Thoracic aorta (tissue), 2 donors: ENCODE data around the gene ASTE1. TPM values are rescaled to one million over a fixed set of nuclear protein-coding genes. Genes with fewer than 3 reads are reported as not detected.
A peak's percentile ranks its signal among the peaks of the same experiment; 100 is the strongest.

Experiments
- ATAC-seq: fragments of 150-250 bp; one replicate; pipeline ENCODE4 v1.8.0; 2017; ENCODE audit warnings: low read depth; ENCODE audit not compliant: insufficient number of reproducible peaks, low FRiP score
- DNase-seq: peaks from one replicate; pipeline ENCODE4 v3.0.0-alpha.2; 2020; ENCODE audit warnings: low spot score
- H3K27ac ChIP-seq, 2 donors: fragments of 200-600 bp; sonication (generic); 1 replicate in 1 of 2; 2 replicates in 1 of 2; pipeline ENCODE4 v1.5.1; 2016; ENCODE audit warnings: mild to moderate bottlenecking in 2 of 2, moderate library complexity in 2 of 2
- H3K27me3 ChIP-seq: fragments of 200-600 bp; sonication (generic); replicated peaks from 2 replicates; pipeline ENCODE4 v1.6.0; 2016; ENCODE audit warnings: mild to moderate bottlenecking; ENCODE audit not compliant: insufficient read depth
- H3K36me3 ChIP-seq: fragments of 200-600 bp; sonication (generic); one replicate; pipeline ENCODE4 v1.5.1; 2016
- H3K4me1 ChIP-seq, 2 donors: fragments of 200-600 bp; sonication (generic); 1 replicate in 1 of 2; 2 replicates in 1 of 2; pipeline versions ENCODE4 v1.5.1 to v1.6.0; 2016; ENCODE audit warnings: low read depth in 2 of 2, mild to moderate bottlenecking in 1 of 2; ENCODE audit not compliant: control insufficient read depth in 1 of 2
- H3K4me3 ChIP-seq: fragments of 200-600 bp; sonication (generic); 2 replicates; pipeline ENCODE4 v1.5.1; 2016; ENCODE audit warnings: mild to moderate bottlenecking
- H3K9me3 ChIP-seq: fragments of 200-600 bp; sonication (generic); 2 replicates; pipeline ENCODE4 v1.5.1; 2016
- total RNA-seq, 2 donors: library from RNA; depleted of rRNA; stranded (reverse); fragments of >200 nt; gene quantifications; one replicate each; pipeline versions ENCODE4 v1.1.0 to v1.2.3, GENCODE V29; 2016
- TF ChIP-seq, protein P1 (sequence below): fragments of 200-600 bp; sonication (generic); IDR thresholded peaks from one replicate; pipeline ENCODE4 v1.5.1; 2019; ENCODE audit warnings: antibody characterized with exemption

Gene ASTE1
- total RNA-seq, 2 donors from 2014 or later, result 4.6 to 6.3 TPM

DNA sequence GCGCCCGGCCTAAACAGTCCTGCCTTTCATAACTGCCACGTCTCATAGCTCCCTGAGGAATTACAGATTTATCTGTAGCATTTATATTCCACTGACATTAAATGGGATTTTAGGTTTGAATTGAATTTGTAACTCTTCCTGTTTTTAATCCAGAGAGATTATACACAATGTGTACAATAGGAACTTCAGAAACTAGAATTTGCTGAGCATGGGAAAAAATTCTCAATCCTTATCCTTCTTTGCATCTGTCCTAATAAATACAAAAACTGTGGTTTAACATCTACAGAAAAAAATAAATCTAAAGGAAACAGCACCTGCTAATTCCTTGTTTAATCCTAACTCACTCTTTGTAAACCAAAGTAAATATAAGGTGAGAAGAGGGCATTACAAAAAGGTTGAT is 2.2 kb upstream of the ASTE1 start:
- Histone ChIP-seq H3K4me3 (no peak overlapping the region), H3K27me3 (no peaks in the 10 kb centered on the region), H3K36me3 (no peaks in the 10 kb centered on the region), H3K4me1 (peaks cover 11 to 28% of the 10 kb centered on the region in 2 donors), H3K27ac (no peak overlapping the region), H3K9me3 (no peaks in the 10 kb centered on the region)
- no peak for ATAC-seq
- DNase-seq, result no peak
- TF ChIP-seq, protein P1, sequence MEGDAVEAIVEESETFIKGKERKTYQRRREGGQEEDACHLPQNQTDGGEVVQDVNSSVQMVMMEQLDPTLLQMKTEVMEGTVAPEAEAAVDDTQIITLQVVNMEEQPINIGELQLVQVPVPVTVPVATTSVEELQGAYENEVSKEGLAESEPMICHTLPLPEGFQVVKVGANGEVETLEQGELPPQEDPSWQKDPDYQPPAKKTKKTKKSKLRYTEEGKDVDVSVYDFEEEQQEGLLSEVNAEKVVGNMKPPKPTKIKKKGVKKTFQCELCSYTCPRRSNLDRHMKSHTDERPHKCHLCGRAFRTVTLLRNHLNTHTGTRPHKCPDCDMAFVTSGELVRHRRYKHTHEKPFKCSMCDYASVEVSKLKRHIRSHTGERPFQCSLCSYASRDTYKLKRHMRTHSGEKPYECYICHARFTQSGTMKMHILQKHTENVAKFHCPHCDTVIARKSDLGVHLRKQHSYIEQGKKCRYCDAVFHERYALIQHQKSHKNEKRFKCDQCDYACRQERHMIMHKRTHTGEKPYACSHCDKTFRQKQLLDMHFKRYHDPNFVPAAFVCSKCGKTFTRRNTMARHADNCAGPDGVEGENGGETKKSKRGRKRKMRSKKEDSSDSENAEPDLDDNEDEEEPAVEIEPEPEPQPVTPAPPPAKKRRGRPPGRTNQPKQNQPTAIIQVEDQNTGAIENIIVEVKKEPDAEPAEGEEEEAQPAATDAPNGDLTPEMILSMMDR, result no peak

DNA sequence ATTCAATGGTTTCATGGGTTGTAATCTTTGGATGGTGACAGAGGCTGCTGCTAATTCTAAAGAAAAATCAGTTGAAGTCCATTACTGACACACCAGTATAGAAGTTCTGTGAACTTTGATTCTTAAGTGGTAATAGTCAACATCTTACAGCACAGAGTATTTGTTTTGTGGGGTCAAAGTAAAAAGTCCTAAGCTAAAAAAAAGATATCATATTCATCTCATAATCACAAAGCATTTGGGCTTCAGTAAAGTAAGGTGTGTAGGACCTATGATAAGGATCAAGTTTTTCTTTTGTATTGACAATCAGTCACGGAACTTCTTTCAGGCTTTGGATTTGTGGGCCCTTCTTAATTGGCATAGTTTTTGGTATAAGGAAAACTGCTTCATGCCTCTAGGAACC is 1.1 kb downstream of the ASTE1 start:
- H3K9me3 ChIP-seq, result no peaks in the 10 kb centered on the region
- no peaks in the 10 kb centered on the region for H3K36me3 ChIP-seq
- H3K4me3 ChIP-seq, result peak overlapping the region; percentile 94
- TF ChIP-seq, protein P1, result no peak
- no peak overlapping the region for H3K27ac ChIP-seq
- H3K27me3 ChIP-seq, result no peaks in the 10 kb centered on the region
- ATAC-seq (no peak), DNase-seq (no peak)
- peaks cover 34 to 52% of the 10 kb centered on the region in 2 donors for H3K4me1 ChIP-seq

DNA sequence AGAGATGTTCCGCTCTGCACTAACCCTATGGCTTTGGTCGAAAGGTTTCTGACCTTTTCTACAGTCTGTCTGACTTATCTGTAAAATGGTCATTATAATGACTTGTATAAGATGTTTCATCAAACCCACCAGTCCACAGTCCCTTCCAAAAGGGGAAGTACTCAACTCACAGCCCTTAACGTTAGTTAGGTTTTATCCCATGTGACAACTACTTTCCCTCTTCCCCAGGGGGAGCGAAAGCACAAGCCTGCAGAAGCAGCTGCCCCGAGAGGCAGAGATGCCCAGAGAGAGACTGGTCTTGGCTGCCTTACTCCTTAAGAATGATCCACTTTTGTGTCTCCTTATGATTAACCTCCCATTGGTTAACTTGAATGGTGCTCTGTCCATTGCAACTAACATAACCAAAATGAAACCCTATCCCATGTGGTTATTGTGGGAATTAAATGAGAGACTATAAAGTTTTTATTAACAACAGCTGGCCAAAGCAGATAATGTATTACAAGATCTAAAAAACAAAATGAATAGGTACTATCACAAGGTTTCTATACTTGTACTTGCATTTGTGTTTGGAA is 6.4 kb downstream of the ASTE1 start:
- Histone ChIP-seq H3K9me3 (no peaks in the 10 kb centered on the region), H3K4me1 (peaks cover 30 to 48% of the 10 kb centered on the region in 2 donors), H3K36me3 (peaks cover 8% of the 10 kb centered on the region), H3K27ac (no peak overlapping the region), H3K4me3 (no peak overlapping the region), H3K27me3 (no peaks in the 10 kb centered on the region)
- TF ChIP-seq, protein P1, result no peak
- no peak for DNase-seq
- no peak for ATAC-seq

DNA sequence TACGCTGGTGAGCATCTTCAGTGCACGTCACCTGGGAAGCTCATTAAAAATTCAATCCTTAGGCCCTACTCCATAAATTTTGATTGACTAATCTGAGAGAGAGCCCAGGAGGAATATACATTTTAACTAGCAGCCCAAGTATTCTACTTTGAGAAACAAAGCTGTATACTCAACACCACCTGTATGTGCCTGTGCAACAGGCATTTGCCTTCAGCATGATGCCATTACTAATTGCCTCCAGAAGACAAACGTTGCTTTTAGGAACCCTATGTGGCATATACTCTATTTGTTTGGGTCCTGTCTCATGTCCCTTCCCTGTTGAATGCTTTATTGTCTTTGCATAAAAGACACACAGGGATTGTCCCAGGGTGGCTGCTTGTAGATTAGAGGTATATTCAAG is 7.7 kb downstream of the ASTE1 start:
- no peak for DNase-seq
- no peaks in the 10 kb centered on the region for H3K9me3 ChIP-seq
- H3K4me1 ChIP-seq, result peaks cover 30 to 37% of the 10 kb centered on the region in 2 donors
- H3K36me3 ChIP-seq, result peaks cover 11% of the 10 kb centered on the region
- TF ChIP-seq, protein P1, result no peak
- no peak overlapping the region for H3K4me3 ChIP-seq
- ATAC-seq, result no peak
- no peaks in the 10 kb centered on the region for H3K27me3 ChIP-seq
- no peak overlapping the region for H3K27ac ChIP-seq

DNA sequence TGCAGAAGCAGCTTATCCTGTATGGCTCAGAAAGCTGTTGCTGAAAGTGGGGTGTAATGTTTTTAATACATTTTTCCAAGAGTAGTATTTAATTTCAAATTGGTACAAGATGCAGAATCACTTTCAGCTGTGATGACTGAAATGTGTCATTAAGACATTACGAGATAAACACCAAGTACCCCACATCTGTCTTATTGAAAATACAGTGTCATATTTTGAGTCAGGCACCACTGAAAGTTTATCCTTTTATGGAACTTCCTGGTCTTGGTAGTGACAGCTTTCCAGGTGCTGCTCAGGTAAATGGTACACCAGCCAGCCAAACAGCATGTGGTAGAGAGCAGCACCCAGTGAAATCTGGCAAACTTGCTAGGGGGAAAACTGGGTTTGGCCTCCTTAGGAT is 16.9 kb downstream of the ASTE1 start:
- DNase-seq, result no peak
- Histone ChIP-seq H3K4me3 (no peak overlapping the region), H3K36me3 (peaks cover 11% of the 10 kb centered on the region), H3K27me3 (no peaks in the 10 kb centered on the region), H3K9me3 (no peaks in the 10 kb centered on the region), H3K4me1 (peaks cover 5 to 15% of the 10 kb centered on the region in 2 donors), H3K27ac (no peak overlapping the region)
- ATAC-seq, result no peak
- TF ChIP-seq, protein P1, result no peak
